Suppressor macrophage treated with lipopolysaccharide for 4 hours (primary cell): Measurements from ENCODE around the gene CCT2.
"Not testable (repeated sequence)": the region's sequence is repeated elsewhere in the genome, so short reads cannot be mapped to it uniquely, and the experiment has no call there.

Experiments used
- DNase-seq: peaks from one replicate; pipeline ENCODE4 v3.0.0-alpha.2; 2020

The CCT2 gene

GRCh38 chr12:69595689-69596088 is 10.4 kb downstream of the CCT2 start:
- no peak for DNase-seq

GRCh38 chr12:69598174-69598753 is 13.0 kb downstream of the CCT2 start:
- DNase-seq = no peak

GRCh38 chr12:69600804-69601203 is 15.5 kb downstream of the CCT2 start:
- DNase-seq = no peak

GRCh38 chr12:69601962-69602685 is 16.9 kb downstream of the CCT2 start:
- no peak for DNase-seq

GRCh38 chr12:69602954-69603353 is 17.7 kb downstream of the CCT2 start:
- DNase-seq = no peak

GRCh38 chr12:69603556-69603955 is 18.3 kb downstream of the CCT2 start:
- not testable (repeated sequence) for DNase-seq

- not testable (repeated sequence) for DNase-seq
Measured at GRCh38 chr12:69604275-69604674, 19.0 kb downstream of the CCT2 start.

- no peak for DNase-seq
Measured at GRCh38 chr12:69608114-69608513, 22.9 kb downstream of the CCT2 start.

- DNase-seq = no peak
Measured at GRCh38 chr12:69610126-69610525, 24.9 kb downstream of the CCT2 start.

GRCh38 chr12:69610729-69611128 is 25.5 kb downstream of the CCT2 start, which contains the start of gene LRRC10:
TSS of gene LRRC10 (minus strand) at chr12:69610907. CDS start at chr12:69610838, 69 bp downstream.
- DNase-seq = no peak

- no peak for DNase-seq
Measured at GRCh38 chr12:69613351-69613750, 28.1 kb downstream of the CCT2 start.

- DNase-seq = no peak
Measured at GRCh38 chr12:69616025-69616424, 30.8 kb downstream of the CCT2 start.

- no peak for DNase-seq
Measured at GRCh38 chr12:69619050-69619449, 33.8 kb downstream of the CCT2 start.

GRCh38 chr12:69620077-69620476 is 34.8 kb downstream of the CCT2 start:
- DNase-seq = no peak

GRCh38 chr12:69620921-69621320 is 35.7 kb downstream of the CCT2 start:
- DNase-seq = no peak

- DNase-seq = no peak
Measured at GRCh38 chr12:69621551-69621950, 36.3 kb downstream of the CCT2 start.

- no peak for DNase-seq
Measured at GRCh38 chr12:69623970-69624369, 38.7 kb downstream of the CCT2 start.

GRCh38 chr12:69627501-69627900 is 42.2 kb downstream of the CCT2 start:
- DNase-seq = no peak

- no peak for DNase-seq
Measured at GRCh38 chr12:69630191-69630590, 44.9 kb downstream of the CCT2 start.

- no peak for DNase-seq
Measured at GRCh38 chr12:69633061-69633460, 47.8 kb downstream of the CCT2 start.

GRCh38 chr12:69639400-69640016 is 54.2 kb downstream of the CCT2 start:
- DNase-seq = peak; percentile 77

GRCh38 chr12:69641546-69641945 is 56.3 kb downstream of the CCT2 start:
- no peak for DNase-seq

- DNase-seq = no peak
Measured at GRCh38 chr12:69642531-69642930, 57.3 kb downstream of the CCT2 start.

GRCh38 chr12:69644511-69644910 is 59.3 kb downstream of the CCT2 start:
- DNase-seq = no peak
